Endothelial cell of umbilical vein (primary cell): Measurements from ENCODE around the gene EFCAB8. TPM values are rescaled to one million over a fixed set of nuclear protein-coding genes. Genes with fewer than 3 reads are reported as not detected.

Experiments
- BruUV-seq: library from RNA; stranded (reverse); fragments of 400-500 nt; replicated peaks from 2 replicates; lab custom pipeline; 2021; lab: Mats Ljungman, UMichigan
- CTCF ChIA-PET: fragments of 300-600, 350-600 bp; sonication (Branson Sonifier 250); formaldehyde crosslinking; loops from one replicate; lab custom pipeline; 2021; ENCODE audit warnings: antibody characterized with exemption, inconsistent platforms; lab: Charles Lee
- POLR2A ChIA-PET: fragments of 300-600, 350-600 bp; sonication (Branson Sonifier 250); formaldehyde crosslinking; loops from one replicate; lab custom pipeline; 2021; ENCODE audit warnings: antibody characterized with exemption, inconsistent platforms; lab: Charles Lee
- DNase-seq: peaks from one replicate; pipeline ENCODE4 v3.0.0-alpha.2; 2011; ENCODE audit warnings: low read depth, low spot score
- FAIRE-seq: peaks from 2 replicates; lab custom pipeline; 2011; peaks lifted over from hg19 to GRCh38; lab: Jason Lieb, UNC
- H2AFZ ChIP-seq: 2 replicates; pipeline ENCODE4 v1.6.0; 2012; ENCODE audit warnings: low read depth, low read length, control low read depth, inconsistent platforms
- H3K27ac ChIP-seq: 2 replicates; pipeline ENCODE4 v1.5.1; 2011; ENCODE audit warnings: low read depth, mild to moderate bottlenecking, control low read depth, low read length, moderate library complexity; ENCODE audit not compliant: insufficient read depth
- H3K27me3 ChIP-seq, 2 experiments: 2 replicates each; pipeline versions ENCODE4 v1.6.0 to v1.6.1; 2011; ENCODE audit warnings: low read length in 2 of 2, mixed read lengths in 1 of 2; ENCODE audit not compliant: control insufficient read depth in 2 of 2, insufficient read depth in 2 of 2
- H3K36me3 ChIP-seq, 2 experiments: 2 replicates in 1 of 2; 3 replicates in 1 of 2; pipeline ENCODE4 v1.5.1; 2011; ENCODE audit warnings: low read length in 2 of 2, mild to moderate bottlenecking in 1 of 2, moderate library complexity in 1 of 2; ENCODE audit not compliant: control insufficient read depth in 2 of 2, insufficient read depth in 2 of 2; ENCODE audit errors: extremely low read depth in 1 of 2
- H3K4me1 ChIP-seq: 3 replicates; pipeline ENCODE4 v1.5.1; 2011; ENCODE audit warnings: mild to moderate bottlenecking, low read length; ENCODE audit not compliant: control insufficient read depth, insufficient read depth; ENCODE audit errors: extremely low read depth
- H3K4me2 ChIP-seq: 2 replicates; pipeline ENCODE4 v1.6.1; 2011; ENCODE audit warnings: low read length, control low read depth, mixed read lengths; ENCODE audit not compliant: insufficient read depth
- H3K4me3 ChIP-seq, 3 experiments: fragments of 200-600 bp in 1 of 3; sonication (generic), shearing (Covaris generic) in 1 of 3; replicated peaks in 1 of 3; 2 replicates each; pipeline ENCODE4 v1.5.1; 2011 to 2016; ENCODE audit warnings: control low read depth in 3 of 3, low read length in 3 of 3, mild to moderate bottlenecking in 2 of 3, inconsistent platforms in 1 of 3, low read depth in 1 of 3, moderate library complexity in 1 of 3; ENCODE audit not compliant: insufficient read depth in 1 of 3
- H3K79me2 ChIP-seq: 2 replicates; pipeline ENCODE4 v1.6.0; 2012; ENCODE audit warnings: low read length, inconsistent platforms; ENCODE audit not compliant: control insufficient read depth, insufficient read depth
- H3K9ac ChIP-seq: replicated peaks from 2 replicates; pipeline ENCODE3; 2011; ENCODE audit warnings: low read length, control low read depth; ENCODE audit not compliant: insufficient read depth; ENCODE audit errors: extremely low read depth
- H3K9me1 ChIP-seq: replicated peaks from 3 replicates; pipeline ENCODE4 v1.6.0; 2011; ENCODE audit warnings: mild to moderate bottlenecking, low read length; ENCODE audit not compliant: control insufficient read depth, insufficient read depth; ENCODE audit errors: extremely low read depth
- H3K9me3 ChIP-seq: replicated peaks from 2 replicates; pipeline ENCODE4 v1.5.1; 2012; ENCODE audit warnings: low read length, inconsistent platforms; ENCODE audit not compliant: control insufficient read depth, insufficient read depth
- H4K20me1 ChIP-seq: replicated peaks from 2 replicates; pipeline ENCODE3; 2011; ENCODE audit warnings: mild to moderate bottlenecking, low read length; ENCODE audit not compliant: control insufficient read depth, insufficient read depth; ENCODE audit errors: extremely low read depth
- CTCF ChIP-seq, 2 donors: IDR thresholded peaks; 1 replicate in 1 of 2; 2 replicates in 1 of 2; pipeline ENCODE4 v1.5.1; 2011; ENCODE audit warnings: low read length in 2 of 2, mild to moderate bottlenecking in 2 of 2, moderate library complexity in 2 of 2, control low read depth in 1 of 2, inconsistent platforms in 1 of 2, low read depth in 1 of 2; ENCODE audit not compliant: insufficient read depth in 1 of 2; ENCODE audit errors: extremely low read depth in 1 of 2
- EZH2 ChIP-seq: IDR thresholded peaks from 2 replicates; pipeline ENCODE4 v1.6.1; 2012; ENCODE audit warnings: borderline replicate concordance, low read depth, mild to moderate bottlenecking, moderate library complexity, low read length, inconsistent platforms; ENCODE audit not compliant: severe bottlenecking
- FOS ChIP-seq: IDR thresholded peaks from 2 replicates; pipeline ENCODE4 v1.6.1; 2011; ENCODE audit warnings: mild to moderate bottlenecking, low read length, moderate library complexity, borderline replicate concordance; ENCODE audit not compliant: insufficient read depth
- GATA2 ChIP-seq: IDR thresholded peaks from 2 replicates; pipeline ENCODE4 v1.7.0; 2011; ENCODE audit warnings: low read depth, mild to moderate bottlenecking, moderate library complexity, mixed read lengths, low read length; ENCODE audit not compliant: insufficient read length, insufficient read depth
- JUN ChIP-seq: IDR thresholded peaks from 2 replicates; pipeline ENCODE4 v1.6.1; 2011; ENCODE audit warnings: borderline replicate concordance, low read depth; ENCODE audit not compliant: insufficient read length, insufficient read depth
- MAX ChIP-seq: IDR thresholded peaks from 2 replicates; pipeline ENCODE4 v1.6.1; 2011; ENCODE audit not compliant: insufficient read depth, insufficient read length
- MYC ChIP-seq: IDR thresholded peaks from one replicate; pipeline ENCODE4 v1.6.1; 2011; ENCODE audit warnings: mild to moderate bottlenecking, low read depth, low read length
- POLR2A ChIP-seq: IDR thresholded peaks from 2 replicates; pipeline ENCODE4 v1.6.1; 2012; ENCODE audit warnings: low read depth, mild to moderate bottlenecking, control low read depth, low read length
- POLR2AphosphoS5 ChIP-seq: IDR thresholded peaks from 2 replicates; pipeline ENCODE4 v1.6.1; 2012; ENCODE audit warnings: low read depth, mild to moderate bottlenecking, control low read depth, low read length, moderate library complexity; ENCODE audit not compliant: insufficient read depth
- dilution Hi-C: fragments of 300-500 bp; cut with MboI; formaldehyde crosslinking; loops from one replicate; pipeline ENCODE4 v1.15.0; 2019; ENCODE audit warnings: low sequenced_read_pairs; ENCODE audit not compliant: extremely low pct_ligation_motif_present
- intact Hi-C: fragments of 100-400 bp; cut with micrococcal nuclease; formaldehyde crosslinking; loops from one replicate; pipeline ENCODE4 v1.10.0; 2022
- polyA plus RNA-seq, 4 experiments: library from polyadenylated mRNA; depleted of rRNA in 3 of 4; stranded (reverse) in 3 of 4; unstranded in 1 of 4; fragments of >200 nt; gene quantifications; 2 replicates each; pipeline versions ENCODE4 v1.2.1 to v1.2.3, GENCODE V29; 2011 to 2012; ENCODE audit warnings: missing spikeins in 1 of 4
- total RNA-seq: library from RNA; stranded (reverse); gene quantifications from 2 replicates; pipeline ENCODE4 v1.2.3, GENCODE V29; 2021

Gene EFCAB8
- total and polyA plus RNA-seq, 2 donors (not counting 3 experiments of a cell fraction or from before 2014, with no cell fraction given) = 0.01 to 0.31 TPM

GRCh38 chr20:32823078-32823477, 35.6 kb upstream of the EFCAB8 start:
- Histone ChIP-seq H3K27me3 (no peaks in the 10 kb centered on the region), H3K9me3 (no peaks in the 10 kb centered on the region), H2AFZ (no peak overlapping the region), H3K4me1 (peaks cover 40% of the 10 kb centered on the region), H3K9ac (no peak overlapping the region), H3K9me1 (no peaks in the 10 kb centered on the region), H4K20me1 (peaks cover 4% of the 10 kb centered on the region), H3K36me3 (peaks cover 4 to 6% of the 10 kb centered on the region in 2 experiments), H3K27ac (no peak overlapping the region), H3K4me3 (no peak overlapping the region), H3K4me2 (no peak overlapping the region), H3K79me2 (peaks cover 73% of the 10 kb centered on the region)
- CTCF ChIA-PET = no interaction called here
- BruUV-seq = no TSS peak
- DNase-seq (no peak), FAIRE-seq (no peak)
- POLR2A ChIA-PET = no interaction called here
- dilution Hi-C loops (no loop called here), intact Hi-C loops (no loop called here)
- no peak for TF ChIP-seq POLR2A
- TF ChIP-seq EZH2 = no peak
- TF ChIP-seq CTCF (IDR thresholded peaks at IDR 0.05; ENCODE audit: extremely low read depth in 1 of 2, insufficient read depth in 1 of 2, low read depth in 1 of 2, low read length in 2 of 2) = no peak
- no peak for TF ChIP-seq MYC
- no peak for TF ChIP-seq JUN
- TF ChIP-seq MAX = no peak
- no peak for TF ChIP-seq FOS
- no peak for TF ChIP-seq POLR2AphosphoS5
- no peak for TF ChIP-seq GATA2
